Right lobe of liver (tissue), 6 donors: ENCODE data around the gene SLC8A1. TPM values are rescaled to one million over a fixed set of nuclear protein-coding genes. Genes with fewer than 3 reads are reported as not detected.

Experiments
- ATAC-seq, 4 donors: fragments of 200-7000 bp; cut with Tn5 transposase; one replicate each; pipeline ENCODE4 v1.9.1; 2020; ENCODE audit warnings: mild to moderate bottlenecking in 4 of 4, moderate library complexity in 4 of 4
- DNase-seq, 3 donors: peaks; one replicate each; pipeline ENCODE4 v3.0.0-alpha.2; 2020
- H3K27ac ChIP-seq, 3 donors: fragments of 200-600 bp; one replicate each; pipeline ENCODE4 v1.8.0; 2022
- H3K27me3 ChIP-seq, 2 donors: fragments of 200-600 bp; one replicate each; pipeline ENCODE4 v1.8.0; 2022
- H3K36me3 ChIP-seq, 4 donors: fragments of 200-600 bp; sonication (generic) in 1 of 4; one replicate each; pipeline versions ENCODE4 v1.5.1 to v1.8.0; 2017 to 2022; ENCODE audit warnings: control low read depth in 1 of 4
- H3K4me1 ChIP-seq, 4 donors: fragments of 200-600 bp; sonication (generic) in 1 of 4; one replicate each; pipeline versions ENCODE4 v1.5.1 to v1.8.0; 2017 to 2022; ENCODE audit warnings: control low read depth in 1 of 4
- H3K4me3 ChIP-seq, 3 donors: fragments of 200-600 bp; one replicate each; pipeline ENCODE4 v1.8.0; 2022
- H3K9me3 ChIP-seq, 4 donors: fragments of 200-600 bp; sonication (generic) in 1 of 4; one replicate each; pipeline versions ENCODE4 v1.5.1 to v1.8.0; 2017 to 2022; ENCODE audit warnings: control low read depth in 1 of 4
- CTCF ChIP-seq, 4 donors: fragments of 200-600 bp in 3 of 4; fragments of 450-650 bp in 1 of 4; IDR thresholded peaks; one replicate each; pipeline versions ENCODE4 v1.5.1 to v1.8.0; 2016 to 2022; ENCODE audit warnings: antibody characterized with exemption in 4 of 4, mild to moderate bottlenecking in 2 of 4
- POLR2A ChIP-seq: fragments of 450-650 bp; IDR thresholded peaks from one replicate; pipeline ENCODE4 v1.6.1; 2017; ENCODE audit warnings: antibody characterized with exemption, mild to moderate bottlenecking
- WGBS: methylation state at CpG from one replicate; pipeline ENCODE4 v1.1.6; 2018; ENCODE audit warnings: low coverage, low lambda C conversion rate; ENCODE audit not compliant: insufficient coverage; ENCODE audit errors: missing lambda C conversion rate; 5-methylcytosine and 5-hydroxymethylcytosine counted together
- intact Hi-C, 2 donors: fragments of 100-400 bp; cut with DNase I; formaldehyde crosslinking; loops; one replicate each; pipeline versions ENCODE4 v1.11.2 to v1.14.1; 2022
- total RNA-seq, 6 experiments: library from RNA; depleted of rRNA in 2 of 6; stranded (reverse); fragments of >200 nt in 2 of 6; fragmentation: NEBNext Ultra II Directional in 3 of 6; extraction: Animal tissue kit (Norgen Biotek cat#: 25700) in 3 of 6; gene quantifications; one replicate each; pipeline versions ENCODE4 v1.1.0 to v1.2.4, GENCODE V29; 2016 to 2023
- donor health status: DM: no; HTN: yes; CAD: no.
- donor health status: DM: no; HTN: no; CAD: no.
- donor health status: DM: no; HTN: no; CAD: no.
- donor health status: DM: no; HTN: yes; CAD: no.
- donor health status: DM: no; HTN: yes; CAD: no.

SLC8A1 gene
- total RNA-seq, 6 experiments from 2014 or later, result 3.3 to 12.1 (median 4.9) TPM

GRCh38 chr2:40289771-40290404, 162.0 kb downstream of the SLC8A1 start:
- intact Hi-C loops, result no loop called here
- TF ChIP-seq CTCF (IDR thresholded peaks at IDR 0.05) (no peak), POLR2A (no peak)
- Histone ChIP-seq H3K9me3 (no peaks in the 10 kb centered on the region), H3K27ac (no peak overlapping the region), H3K4me1 (no peaks in the 10 kb centered on the region), H3K36me3 (no peaks in the 10 kb centered on the region), H3K27me3 (no peaks in the 10 kb centered on the region), H3K4me3 (no peak overlapping the region)
- no peak for DNase-seq
- WGBS, result 68% methylated on average over 7 of the region's 7 CpGs
- no peak for ATAC-seq

GRCh38 chr2:40287773-40288172, 164.1 kb downstream of the SLC8A1 start:
- no peak overlapping the region for H3K27ac ChIP-seq
- no peaks in the 10 kb centered on the region for H3K9me3 ChIP-seq
- ATAC-seq (no peak), DNase-seq (no peak)
- intact Hi-C loops, result no loop called here
- WGBS, result 27% methylated on average over 3 of the region's 3 CpGs
- H3K36me3 ChIP-seq, result no peaks in the 10 kb centered on the region
- H3K4me3 ChIP-seq, result no peak overlapping the region
- no peaks in the 10 kb centered on the region for H3K4me1 ChIP-seq
- TF ChIP-seq POLR2A (no peak), CTCF (IDR thresholded peaks at IDR 0.05) (no peak)
- H3K27me3 ChIP-seq, result no peaks in the 10 kb centered on the region

GRCh38 chr2:40287195-40287594, 164.7 kb downstream of the SLC8A1 start:
- H3K36me3 ChIP-seq, result no peaks in the 10 kb centered on the region
- no peaks in the 10 kb centered on the region for H3K27me3 ChIP-seq
- no peak for ATAC-seq
- no peak for TF ChIP-seq CTCF (IDR thresholded peaks at IDR 0.05)
- TF ChIP-seq POLR2A, result no peak
- 27% methylated on average over 2 of the region's 2 CpGs for WGBS
- H3K4me1 ChIP-seq, result no peaks in the 10 kb centered on the region
- no peak overlapping the region for H3K4me3 ChIP-seq
- H3K27ac ChIP-seq, result no peak overlapping the region
- intact Hi-C loops, result no loop called here
- DNase-seq, result no peak
- no peaks in the 10 kb centered on the region for H3K9me3 ChIP-seq

GRCh38 chr2:40286721-40287120, 165.2 kb downstream of the SLC8A1 start:
- H3K4me3 ChIP-seq, result no peak overlapping the region
- H3K36me3 ChIP-seq, result no peaks in the 10 kb centered on the region
- 59% methylated on average over 3 of the region's 3 CpGs for WGBS
- no peaks in the 10 kb centered on the region for H3K4me1 ChIP-seq
- H3K27ac ChIP-seq, result no peak overlapping the region
- H3K27me3 ChIP-seq, result no peaks in the 10 kb centered on the region
- ATAC-seq (no peak), DNase-seq (no peak)
- no peaks in the 10 kb centered on the region for H3K9me3 ChIP-seq
- intact Hi-C loops, result no loop called here
- no peak for TF ChIP-seq POLR2A
- no peak for TF ChIP-seq CTCF (IDR thresholded peaks at IDR 0.05)

- intact Hi-C loops, result no loop called here
- ATAC-seq (no peak), DNase-seq (no peak)
- no peak overlapping the region for H3K27ac ChIP-seq
- H3K9me3 ChIP-seq, result no peaks in the 10 kb centered on the region
- TF ChIP-seq POLR2A (no peak), CTCF (IDR thresholded peaks at IDR 0.05) (no peak)
- H3K36me3 ChIP-seq, result no peaks in the 10 kb centered on the region
- H3K4me1 ChIP-seq, result no peaks in the 10 kb centered on the region
- no peaks in the 10 kb centered on the region for H3K27me3 ChIP-seq
- no peak overlapping the region for H3K4me3 ChIP-seq
Measured at GRCh38 chr2:40285391-40285790, 166.5 kb downstream of the SLC8A1 start.
